Fibroblast of lung (primary cell): Measurements from ENCODE around the gene SUPT4H1.

Experiments
- EZH2 ChIP-seq: IDR thresholded peaks from 2 replicates; pipeline ENCODE4 v1.5.1; 2012; ENCODE audit warnings: low read length, control low read depth, mild to moderate bottlenecking; ENCODE audit errors: missing control alignments
- TF ChIP-seq, protein P1 (sequence below), 2 donors: IDR thresholded peaks in 1 of 2; conservative IDR thresholded peaks in 1 of 2; 1 replicate in 1 of 2; 2 replicates in 1 of 2; pipeline ENCODE4 v1.5.1; 2011 to 2012; ENCODE audit warnings: low read length in 2 of 2, control low read depth in 1 of 2, inconsistent platforms in 1 of 2, low read depth in 1 of 2, mild to moderate bottlenecking in 1 of 2

DNA sequence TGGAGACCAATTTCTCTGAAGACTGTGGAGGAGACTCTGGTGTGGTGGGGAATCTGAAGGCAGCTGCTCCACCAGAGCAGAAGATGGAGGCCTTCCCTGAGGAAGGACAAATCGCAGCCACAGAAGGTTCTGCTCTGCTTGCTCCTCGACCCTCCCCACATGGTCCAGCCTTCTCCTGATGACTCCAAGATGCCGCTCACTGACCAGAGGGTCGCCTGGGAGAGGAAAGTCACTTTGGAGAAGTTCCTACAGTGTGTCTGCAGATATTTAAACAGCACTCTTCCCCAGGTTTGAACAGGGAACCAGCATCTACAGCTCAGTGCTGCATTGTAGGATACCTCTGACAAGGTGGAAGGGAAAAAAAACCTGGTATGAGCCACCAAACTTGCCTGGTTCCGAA lies 21.0 kb upstream of the SUPT4H1 start:
- no peak for TF ChIP-seq EZH2
- TF ChIP-seq, protein P1, sequence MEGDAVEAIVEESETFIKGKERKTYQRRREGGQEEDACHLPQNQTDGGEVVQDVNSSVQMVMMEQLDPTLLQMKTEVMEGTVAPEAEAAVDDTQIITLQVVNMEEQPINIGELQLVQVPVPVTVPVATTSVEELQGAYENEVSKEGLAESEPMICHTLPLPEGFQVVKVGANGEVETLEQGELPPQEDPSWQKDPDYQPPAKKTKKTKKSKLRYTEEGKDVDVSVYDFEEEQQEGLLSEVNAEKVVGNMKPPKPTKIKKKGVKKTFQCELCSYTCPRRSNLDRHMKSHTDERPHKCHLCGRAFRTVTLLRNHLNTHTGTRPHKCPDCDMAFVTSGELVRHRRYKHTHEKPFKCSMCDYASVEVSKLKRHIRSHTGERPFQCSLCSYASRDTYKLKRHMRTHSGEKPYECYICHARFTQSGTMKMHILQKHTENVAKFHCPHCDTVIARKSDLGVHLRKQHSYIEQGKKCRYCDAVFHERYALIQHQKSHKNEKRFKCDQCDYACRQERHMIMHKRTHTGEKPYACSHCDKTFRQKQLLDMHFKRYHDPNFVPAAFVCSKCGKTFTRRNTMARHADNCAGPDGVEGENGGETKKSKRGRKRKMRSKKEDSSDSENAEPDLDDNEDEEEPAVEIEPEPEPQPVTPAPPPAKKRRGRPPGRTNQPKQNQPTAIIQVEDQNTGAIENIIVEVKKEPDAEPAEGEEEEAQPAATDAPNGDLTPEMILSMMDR (conservative IDR thresholded peaks at IDR 0.05 in 1 of 2, IDR thresholded peaks at IDR 0.05 in 1 of 2; ENCODE audit: low read depth in 1 of 2, low read length in 2 of 2) = no peak
